ENCODE data around the gene GTF2E1.

GRCh38 chr3:120741837-120742197 is 727 bp upstream of the GTF2E1 start:
- no peak for TF ChIP-seq POLR2A (IDR thresholded peaks at IDR 0.05)
- no peak for TF ChIP-seq POLR2AphosphoS5 (IDR thresholded peaks at IDR 0.05)

Data from prostate gland (tissue), 1 donor.